SK-N-SH treated with all-trans-retinoic acid at 6 μM for 48 hours (cell line): ENCODE data around the gene PLXNA4.

Source experiments
- CREB5 ChIP-seq: fragments of 250-450 bp; sonication (Bioruptor Pico); IDR thresholded peaks from 2 replicates; pipeline ENCODE4 v1.5.1; 2020; ENCODE audit warnings: low read depth, mild to moderate bottlenecking, moderate library complexity
- GLIS3 ChIP-seq: fragments of 250-450 bp; sonication (Bioruptor Pico); IDR thresholded peaks from 2 replicates; pipeline ENCODE4 v1.5.0; 2020; ENCODE audit warnings: mild to moderate bottlenecking, moderate library complexity
- OSR1 ChIP-seq: fragments of 250-450 bp; sonication (Bioruptor Pico); IDR thresholded peaks from 2 replicates; pipeline ENCODE4 v1.8.0; 2022; ENCODE audit warnings: moderate library complexity, mild to moderate bottlenecking, inconsistent platforms
- PPARA ChIP-seq: fragments of 250-450 bp; sonication (Bioruptor Pico); IDR thresholded peaks from 2 replicates; pipeline ENCODE4 v1.5.0; 2020; ENCODE audit warnings: mild to moderate bottlenecking, borderline replicate concordance
- RARB ChIP-seq: fragments of 250-450 bp; sonication (Bioruptor Pico); IDR thresholded peaks from 2 replicates; pipeline ENCODE4 v1.8.0; 2021; ENCODE audit warnings: mild to moderate bottlenecking, moderate library complexity
- SNAI2 ChIP-seq: fragments of 250-450 bp; sonication (Bioruptor Pico); IDR thresholded peaks from 2 replicates; pipeline ENCODE4 v1.5.0; 2020; ENCODE audit warnings: mild to moderate bottlenecking, moderate library complexity
- TCF4 ChIP-seq: fragments of 250-450 bp; sonication (Bioruptor Pico); IDR thresholded peaks from 2 replicates; pipeline ENCODE4 v1.8.0; 2021; ENCODE audit warnings: mild to moderate bottlenecking, moderate library complexity, borderline replicate concordance
- ZC3H10 ChIP-seq: fragments of 250-450 bp; sonication (Bioruptor Pico); IDR thresholded peaks from 2 replicates; pipeline ENCODE4 v1.5.1; 2021; ENCODE audit warnings: mild to moderate bottlenecking, moderate library complexity
- ZFP30 ChIP-seq: fragments of 450-650 bp; formaldehyde crosslinking; IDR thresholded peaks from 2 replicates; pipeline ENCODE4 v1.5.0; 2022; ENCODE audit warnings: mild to moderate bottlenecking, moderate library complexity
- ZNF70 ChIP-seq: fragments of 450-650 bp; formaldehyde crosslinking; IDR thresholded peaks from 2 replicates; pipeline ENCODE4 v1.5.0; 2020; ENCODE audit warnings: mild to moderate bottlenecking, moderate library complexity
- ZNF8 ChIP-seq: fragments of 450-650 bp; formaldehyde crosslinking; IDR thresholded peaks from 2 replicates; pipeline ENCODE4 v1.5.0; 2020; ENCODE audit warnings: mild to moderate bottlenecking, moderate library complexity

- TF ChIP-seq CREB5 (CRISPR knock-in tag) (no peak), ZFP30 (CRISPR knock-in tag) (no peak), SNAI2 (CRISPR knock-in tag) (no peak), RARB (no peak), PPARA (CRISPR knock-in tag) (no peak), ZC3H10 (CRISPR knock-in tag) (no peak), OSR1 (no peak), TCF4 (no peak), ZNF70 (CRISPR knock-in tag) (no peak), GLIS3 (CRISPR knock-in tag) (no peak), ZNF8 (no peak)
These were observed 493.1 kb downstream of the PLXNA4 start for GRCh38 chr7:132083126-132083525.
